Body of pancreas (tissue), 4 donors: Measurements from ENCODE around the gene ZNF783. TPM values are rescaled to one million over a fixed set of nuclear protein-coding genes. Genes with fewer than 3 reads are reported as not detected.

Experiments used
- ATAC-seq: fragments of 150-250 bp; one replicate; pipeline ENCODE4 v1.9.1; 2016
- DNase-seq, 4 donors: peaks; one replicate each; pipeline ENCODE4 v3.0.0-alpha.2; 2019
- H3K27ac ChIP-seq, 4 donors: fragments of 200-600 bp; sonication (generic); 1 replicate in 3 of 4; 2 replicates in 1 of 4; pipeline versions ENCODE4 v1.5.1 to v1.6.1; 2016 to 2019; ENCODE audit warnings: mild to moderate bottlenecking in 1 of 4, mixed read lengths in 1 of 4, moderate library complexity in 1 of 4
- H3K27me3 ChIP-seq, 2 donors: fragments of 200-600 bp; sonication (generic); one replicate each; pipeline ENCODE4 v1.6.0; 2016; ENCODE audit warnings: mild to moderate bottlenecking in 1 of 2
- H3K36me3 ChIP-seq, 2 donors: fragments of 200-600 bp; sonication (generic); replicated peaks in 1 of 2; 2 replicates each; pipeline ENCODE4 v1.5.1; 2016; ENCODE audit warnings: low read depth in 2 of 2; ENCODE audit not compliant: insufficient read depth in 1 of 2
- H3K4me1 ChIP-seq: fragments of 200-600 bp; sonication (generic); one replicate; pipeline ENCODE4 v1.6.0; 2016
- H3K4me3 ChIP-seq, 2 donors: fragments of 200-600 bp; sonication (generic); 1 replicate in 1 of 2; 2 replicates in 1 of 2; pipeline ENCODE4 v1.5.1; 2016 to 2019
- H3K9me3 ChIP-seq, 3 donors: fragments of 200-600 bp; sonication (generic); 1 replicate in 2 of 3; 2 replicates in 1 of 3; pipeline ENCODE4 v1.5.1; 2016
- CTCF ChIP-seq, 7 experiments: fragments of 450-650 bp in 4 of 7; fragments of 200-600 bp in 3 of 7; sonication (generic) in 3 of 7; IDR thresholded peaks; one replicate each; pipeline ENCODE4 v1.5.1; 2016 to 2019; ENCODE audit warnings: antibody characterized with exemption in 7 of 7
- POLR2A ChIP-seq, 3 donors: fragments of 450-650 bp; IDR thresholded peaks; one replicate each; pipeline ENCODE4 v1.6.1; 2016; ENCODE audit warnings: antibody characterized with exemption in 3 of 3, mild to moderate bottlenecking in 2 of 3
- WGBS, 2 donors: methylation state at CpG; one replicate each; pipeline ENCODE4 v1.1.5; 2017; 5-methylcytosine and 5-hydroxymethylcytosine counted together
- intact Hi-C: fragments of 100-400 bp; cut with DNase I; formaldehyde crosslinking; loops from one replicate; pipeline ENCODE4 v1.15.1; 2023
- small RNA-seq: library from RNA; depleted of rRNA; stranded (forward); fragments of <200 nt; gene quantifications from one replicate; pipeline ENCODE3, GENCODE V24; 2016
- total RNA-seq, 2 donors: library from RNA; depleted of rRNA; stranded (reverse); fragments of >200 nt; gene quantifications; one replicate each; pipeline ENCODE4 v1.1.0, GENCODE V29; 2016

Gene ZNF783
- total RNA-seq, 2 donors from 2014 or later = 12.5 to 17.5 TPM

- H3K4me1 ChIP-seq = peaks cover 6% of the 10 kb centered on the region
- WGBS, 2 donors = 65 to 69% methylated on average over 2 of the region's 2 CpGs
- intact Hi-C loops = no loop called here
- H3K27ac ChIP-seq = no peak overlapping the region
- no peak for DNase-seq
- no peak for ATAC-seq
- H3K27me3 ChIP-seq = no peaks in the 10 kb centered on the region
- no peaks in the 10 kb centered on the region for H3K9me3 ChIP-seq
- H3K4me3 ChIP-seq = no peak overlapping the region
- TF ChIP-seq POLR2A (IDR thresholded peaks at IDR 0.05) (no peak), CTCF (IDR thresholded peaks at IDR 0.05) (no peak)
- no peaks in the 10 kb centered on the region for H3K36me3 ChIP-seq
These were observed 72.2 kb downstream of the ZNF783 start for GRCh38 chr7:149334219-149334618.

Small RNA genes within 50 kb of the gene (small RNA-seq; reads per million reads assigned to genes)
- not detected for gene AC004941.2

Other genes with a start within 250 kb of the ZNF783 start
- 100 to 1,000 TPM in 1 of 2 donors, 10 to 100 TPM in 1; 80.4 to 140 TPM for gene PDIA4, start 233.7 kb upstream of the ZNF783 start, total RNA-seq
- 1 to 10 TPM; 1.8 to 5.9 TPM for gene ZNF786, start 171.5 kb upstream of the ZNF783 start, total RNA-seq
- 1 to 10 TPM in 1 of 2 donors, under 1 TPM in 1; 0.33 to 1.6 TPM for gene ZNF425, start 135.9 kb upstream of the ZNF783 start, total RNA-seq
- gene ZNF398, start 114.7 kb upstream of the ZNF783 start, total RNA-seq = 10 to 100 TPM; 11.2 to 22.4 TPM
- 10 to 100 TPM; 12.7 to 28.0 TPM for gene ZNF282, start 66.7 kb upstream of the ZNF783 start, total RNA-seq
- 1 to 10 TPM; 5.7 to 6.6 TPM for gene ZNF212, start 22.5 kb upstream of the ZNF783 start, total RNA-seq
- gene ZNF777, start 198.9 kb downstream of the ZNF783 start, total RNA-seq = 10 to 100 TPM in 1 of 2 donors, 1 to 10 TPM in 1; 8.3 to 10.5 TPM
- 10 to 100 TPM; 14.8 to 36.9 TPM for gene ZNF746, start 235.6 kb downstream of the ZNF783 start, total RNA-seq